ENCODE measurements around the gene SF3B1. TPM values are rescaled to one million over a fixed set of nuclear protein-coding genes. Genes with fewer than 3 reads are reported as not detected.

SF3B1 gene
- total and polyA plus RNA-seq, 10 of the 15 experiments (the other 5 are each of a cell fraction or from before 2014, with no cell fraction given) = 163 to 565 (median 239) TPM

DNA sequence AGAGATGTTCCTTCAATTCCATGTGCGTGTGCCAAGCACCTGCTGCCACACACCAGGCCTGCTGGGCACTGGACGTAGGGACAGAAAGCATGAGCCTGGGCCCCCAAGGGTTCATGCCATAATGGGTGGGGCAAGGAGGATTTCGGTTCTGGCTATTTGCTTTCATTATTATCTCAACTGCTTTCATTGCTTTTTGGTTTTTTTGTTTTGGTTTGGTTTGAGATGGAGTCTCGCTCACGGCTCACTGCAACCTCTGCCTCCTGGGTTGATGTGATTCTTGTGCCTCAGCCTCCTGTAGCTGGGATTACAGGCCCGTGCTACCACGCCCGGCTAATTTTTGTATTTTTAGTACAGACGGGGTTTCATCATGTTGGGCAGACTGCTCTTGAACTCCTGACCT is 57.2 kb downstream of the SF3B1 start (continued):
- no peak for TF ChIP-seq CHD1 (IDR thresholded peaks at IDR 0.05; ENCODE audit: low read depth, low read length)
- no peak for TF ChIP-seq TCF12 (IDR thresholded peaks at IDR 0.05; ENCODE audit: low read depth, low read length)
- TF ChIP-seq, protein P1, sequence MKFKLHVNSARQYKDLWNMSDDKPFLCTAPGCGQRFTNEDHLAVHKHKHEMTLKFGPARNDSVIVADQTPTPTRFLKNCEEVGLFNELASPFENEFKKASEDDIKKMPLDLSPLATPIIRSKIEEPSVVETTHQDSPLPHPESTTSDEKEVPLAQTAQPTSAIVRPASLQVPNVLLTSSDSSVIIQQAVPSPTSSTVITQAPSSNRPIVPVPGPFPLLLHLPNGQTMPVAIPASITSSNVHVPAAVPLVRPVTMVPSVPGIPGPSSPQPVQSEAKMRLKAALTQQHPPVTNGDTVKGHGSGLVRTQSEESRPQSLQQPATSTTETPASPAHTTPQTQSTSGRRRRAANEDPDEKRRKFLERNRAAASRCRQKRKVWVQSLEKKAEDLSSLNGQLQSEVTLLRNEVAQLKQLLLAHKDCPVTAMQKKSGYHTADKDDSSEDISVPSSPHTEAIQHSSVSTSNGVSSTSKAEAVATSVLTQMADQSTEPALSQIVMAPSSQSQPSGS (IDR thresholded peaks at IDR 0.05; ENCODE audit: low read length) = 0 out of 2 replicates have a peak, but pooled peaks have one; percentile 12

DNA sequence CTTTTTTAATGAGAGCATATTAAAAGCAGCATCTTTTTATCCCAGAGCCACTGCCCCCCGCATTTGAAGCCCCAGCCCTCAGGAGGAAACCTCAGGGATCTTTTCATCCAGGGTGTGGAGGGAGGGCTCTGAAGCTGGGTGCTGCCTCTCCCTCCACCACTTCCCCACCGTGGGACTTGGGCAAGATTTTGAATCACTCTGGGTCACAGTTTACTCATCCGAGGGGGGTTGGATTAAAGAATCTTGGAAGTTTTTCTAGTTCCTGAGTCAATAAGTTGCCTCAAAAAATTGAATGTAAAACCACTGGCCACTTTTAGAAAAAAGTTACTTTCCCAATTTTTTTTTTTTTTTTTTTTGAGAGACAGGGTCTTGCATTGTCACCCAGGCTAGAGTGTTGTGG is 62.2 kb downstream of the SF3B1 start:
- DNase-seq (ENCODE audit: low read depth, low spot score) = no peak
- no peak overlapping the region for H3K27ac ChIP-seq (ENCODE audit: control insufficient read depth, insufficient read depth)
- no peak for FAIRE-seq
- ChIA-PET RAD21 (ENCODE audit: unreplicated experiment) (interaction anchor here (0.6 to 0.7 kb wide), 4 partner anchors 54 to 277 kb away, joined by 3 to 4 read pairs (median 3); no protein-coding TSS in a partner anchor), POLR2A (interaction anchor here (0.7 kb wide), 2 partner anchors 213 to 531 kb away, joined by 3 read pairs; no protein-coding TSS in a partner anchor), CTCF (interaction anchor here (0.6 kb wide), 1 partner anchor 328 kb away, joined by 5 read pairs; no protein-coding TSS in a partner anchor), SMC1A (ENCODE audit: uncharacterized antibody, unreplicated experiment) (interaction anchor here (1.1 kb wide), 1 partner anchor 45 kb away, joined by 3 read pairs; no protein-coding TSS in a partner anchor)
- no peak overlapping the region for H3K9ac ChIP-seq (ENCODE audit: control insufficient read depth, insufficient read depth, low read length)
- H3K9me3 ChIP-seq (replicated peaks; ENCODE audit: control insufficient read depth, insufficient read depth, low read length) = no peaks in the 10 kb centered on the region
- no peak overlapping the region for H3K4me3 ChIP-seq
- no peak overlapping the region for H2AFZ ChIP-seq (ENCODE audit: control insufficient read depth, low read depth, low read length)
- H4K20me1 ChIP-seq (ENCODE audit: control insufficient read depth, insufficient read depth) = no peaks in the 10 kb centered on the region
- no peaks in the 10 kb centered on the region for H3K27me3 ChIP-seq (replicated peaks in 1 of 2; ENCODE audit: control insufficient read depth in 2 of 2, insufficient read depth in 2 of 2, low read length in 1 of 2)
- no TSS peak for BruUV-seq (replicated peaks)
- in situ Hi-C loops (cut with MboI) (no loop called here), intact Hi-C loops (cut with micrococcal nuclease; ENCODE audit: unreplicated experiment) (no loop called here)
- no peak for ATAC-seq
- no peak overlapping the region for H3K4me2 ChIP-seq (ENCODE audit: control insufficient read depth, insufficient read depth)
- peaks cover 4% of the 10 kb centered on the region for H3K4me1 ChIP-seq (ENCODE audit: control insufficient read depth, insufficient read depth, low read length)
- WGBS (ENCODE audit: insufficient coverage, insufficient replicate concordance, low lambda C conversion rate, missing lambda C conversion rate) = 63% methylated on average over 3 of the region's 3 CpGs
- H3K79me2 ChIP-seq (ENCODE audit: control insufficient read depth, insufficient read depth, low read length) = no peaks in the 10 kb centered on the region
- H3K36me3 ChIP-seq (ENCODE audit: control insufficient read depth in 2 of 2, insufficient read depth in 2 of 2, low read length in 1 of 2) = no peaks in the 10 kb centered on the region
- TF ChIP-seq MTA2 (IDR thresholded peaks at IDR 0.05; ENCODE audit: low read depth) (no peak), POU2F2 (IDR thresholded peaks at IDR 0.05; ENCODE audit: borderline replicate concordance, low read depth, low read length) (no peak), ZBTB33 (IDR thresholded peaks at IDR 0.05) (no peak), SRF (IDR thresholded peaks at IDR 0.05; ENCODE audit: low read depth in 2 of 2, low read length in 2 of 2) (no peak), KLF5 (IDR thresholded peaks at IDR 0.05; ENCODE audit: partially characterized antibody) (no peak), ZNF217 (IDR thresholded peaks at IDR 0.05) (no peak), SP1 (IDR thresholded peaks at IDR 0.05; ENCODE audit: low read depth, low read length) (no peak), JUND (IDR thresholded peaks at IDR 0.05; ENCODE audit: low read depth, low read length) (no peak), ZBED1 (IDR thresholded peaks at IDR 0.05; ENCODE audit: borderline replicate concordance) (no peak), ZNF24 (IDR thresholded peaks at IDR 0.05) (no peak), CUX1 (IDR thresholded peaks at IDR 0.05; ENCODE audit: insufficient replicate concordance, low read depth, low read length) (no peak), ZNF384 (IDR thresholded peaks at IDR 0.05; ENCODE audit: borderline replicate concordance, low read depth, low read length) (no peak)

Measured in GM12878 (cell line).